DMS153 treated with DMSO at 0.1 percent for 48 hours (cell line): Measurements from ENCODE around the gene HECTD1.
"Not testable (repeated sequence)": the region's sequence is repeated elsewhere in the genome, so short reads cannot be mapped to it uniquely, and the experiment has no call there.

ENCODE experiments used
- DNase-seq: peaks from one replicate; lab custom pipeline; 2025; ENCODE audit not compliant: unreplicated experiment; lab: John Stamatoyannopoulos, UW

Gene HECTD1

DNA sequence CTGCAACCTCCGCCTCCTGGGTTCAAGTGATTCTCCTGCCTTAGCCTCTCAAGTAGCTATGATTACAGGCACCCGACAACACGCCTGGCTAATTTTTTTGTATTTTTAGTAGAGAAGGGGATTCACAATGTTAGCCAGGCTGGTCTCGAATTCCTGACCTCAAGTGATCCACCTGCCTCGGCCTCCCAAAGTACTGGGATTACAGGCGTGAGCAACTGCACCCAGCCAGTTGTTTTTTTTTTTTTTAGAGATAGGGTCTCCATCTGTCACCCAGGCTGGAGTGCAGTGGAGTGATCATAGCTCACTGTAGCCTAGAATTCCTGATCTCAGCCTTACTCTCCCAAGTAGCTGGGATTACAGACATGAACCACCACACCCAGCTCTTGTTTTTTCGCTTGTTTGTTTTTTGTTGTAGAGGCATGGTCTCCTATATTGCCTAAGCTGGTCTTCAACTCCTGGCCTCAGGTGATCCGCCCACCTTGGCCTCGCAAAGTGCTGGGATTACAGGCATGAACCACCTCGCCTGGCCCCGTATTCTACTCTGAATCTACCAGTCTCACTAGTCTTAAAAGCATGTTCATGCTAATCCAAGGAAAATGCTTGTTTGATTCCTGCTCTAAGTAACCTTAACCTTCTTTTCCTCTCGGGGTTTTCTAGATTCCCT lies 149.8 kb downstream of the HECTD1 start:
- no peak for DNase-seq

DNA sequence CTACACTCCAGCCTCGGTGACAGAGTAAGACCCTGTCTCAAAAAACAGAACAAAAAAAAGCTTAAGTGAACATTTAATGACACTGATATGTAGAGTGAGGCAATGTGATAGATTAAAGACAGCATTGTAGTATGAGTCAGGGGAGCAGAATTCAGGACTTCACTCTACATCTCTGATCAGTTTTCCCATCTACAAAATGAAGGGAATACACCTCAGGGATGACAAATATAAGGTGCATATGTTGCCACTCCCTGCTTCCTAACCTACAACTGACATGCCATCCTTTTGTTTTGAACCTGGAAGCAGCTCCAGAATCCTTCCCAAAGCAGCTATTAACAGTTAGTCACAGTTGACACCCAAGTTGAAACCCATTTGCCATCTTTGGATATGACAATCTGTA lies 150.6 kb downstream of the HECTD1 start:
- DNase-seq: no peak

DNA sequence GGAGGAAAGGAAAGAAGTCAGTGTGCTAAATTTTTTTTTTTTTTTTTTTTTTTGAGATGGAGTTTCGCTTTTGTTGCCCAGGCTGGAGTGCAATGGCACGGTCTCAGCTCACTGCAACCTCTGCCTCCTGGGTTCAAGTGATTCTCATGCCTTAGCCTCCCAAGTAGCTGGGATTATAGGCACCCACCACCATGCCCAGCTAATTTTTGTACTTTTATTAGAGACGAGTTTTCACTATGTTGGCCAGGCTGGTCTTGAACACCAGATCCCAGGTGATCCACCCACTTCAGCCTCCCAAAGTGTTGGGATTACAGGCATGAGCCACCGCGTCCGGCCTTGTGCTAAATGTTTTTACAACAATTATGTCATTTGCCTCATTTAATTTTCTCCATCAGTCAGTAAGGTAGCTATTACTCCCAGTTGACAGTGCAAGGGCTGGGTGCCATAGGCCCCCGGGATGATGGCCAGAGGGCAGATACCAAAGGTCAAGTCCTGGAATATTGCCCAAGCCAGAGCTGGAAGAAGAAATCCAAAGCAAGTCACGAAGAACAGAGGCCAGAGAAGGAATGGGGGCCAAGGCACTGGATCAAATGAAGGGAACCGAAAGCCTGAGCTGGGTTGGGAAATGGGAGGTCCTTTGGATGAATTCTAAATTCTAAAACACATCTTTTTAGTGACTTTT lies 154.5 kb downstream of the HECTD1 start:
- not testable (repeated sequence) for DNase-seq

DNA sequence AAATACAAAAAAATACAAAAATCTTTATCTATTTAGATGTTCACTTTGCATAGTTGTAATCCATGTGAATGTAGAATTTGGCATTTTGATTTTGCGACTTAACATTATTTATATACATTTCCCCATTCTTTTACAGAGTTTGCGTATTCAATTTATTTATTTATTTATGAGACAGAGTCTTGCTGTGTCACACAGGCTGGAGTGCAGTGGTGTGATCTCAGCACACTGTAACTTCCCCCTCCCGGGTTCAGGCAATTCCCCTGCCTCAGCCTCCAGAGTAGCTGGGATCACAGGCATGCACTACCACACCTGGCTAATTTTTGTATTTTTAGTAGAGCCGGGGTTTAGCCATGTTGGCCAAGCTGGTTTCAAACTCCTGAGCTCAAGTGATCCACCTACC lies 156.1 kb downstream of the HECTD1 start:
- no peak for DNase-seq

DNA sequence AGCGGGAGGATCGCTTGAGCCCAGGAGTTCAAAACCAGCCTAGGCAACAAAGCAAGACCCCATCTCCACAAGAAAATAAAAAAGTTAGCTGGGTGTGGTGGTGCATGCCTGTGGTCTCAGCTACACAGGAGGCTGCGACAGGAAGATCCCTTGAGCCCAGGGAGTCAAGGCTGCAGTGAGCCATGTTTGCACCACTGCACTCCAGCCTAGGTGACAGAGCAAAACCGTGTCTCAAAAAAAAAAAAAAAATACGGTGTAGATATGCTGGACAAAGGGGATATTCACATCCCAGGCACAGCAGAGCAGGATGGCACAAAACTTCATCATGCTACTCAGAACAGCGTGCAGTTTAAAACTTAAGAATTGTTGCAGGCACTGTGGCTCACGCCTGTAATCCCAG lies 156.6 kb downstream of the HECTD1 start:
- DNase-seq: no peak
